ENCODE results near the gene METTL16. TPM values are rescaled to one million over a fixed set of nuclear protein-coding genes. Genes with fewer than 3 reads are reported as not detected.

The METTL16 gene
- polyA plus RNA-seq, 1 experiment = 10.4 TPM

- Histone ChIP-seq H3K4me3 (ENCODE audit: low read depth, low read length) (no peak overlapping the region), H3K27me3 (ENCODE audit: control insufficient read depth, insufficient read depth, low read length) (no peaks in the 10 kb centered on the region), H3K36me3 (ENCODE audit: control insufficient read depth, insufficient read depth, low read length) (peaks cover 14% of the 10 kb centered on the region)
- no peak for TF ChIP-seq CTCF (IDR thresholded peaks at IDR 0.05; ENCODE audit: insufficient read depth, low read depth, low read length)
- ChIA-PET POLR2A (no interaction called here), CTCF (interaction anchor here (6.6 to 15.4 kb wide), 2 partner anchors 19 to 28 kb away, joined by 77 to 356 read pairs; no protein-coding TSS in a partner anchor)
- DNase-seq (ENCODE audit: low read depth) = no peak
Observed at GRCh38 chr17:2386400-2387085, 125.1 kb downstream of the METTL16 start.

- H3K27me3 ChIP-seq (ENCODE audit: control insufficient read depth, insufficient read depth, low read length) = no peaks in the 10 kb centered on the region
- H3K36me3 ChIP-seq (ENCODE audit: control insufficient read depth, insufficient read depth, low read length) = peaks cover 14% of the 10 kb centered on the region
- no peak for DNase-seq (ENCODE audit: low read depth)
- ChIA-PET CTCF (interaction anchor here (6.6 to 15.4 kb wide), 2 partner anchors 20 to 29 kb away, joined by 77 to 356 read pairs; no protein-coding TSS in a partner anchor), POLR2A (no interaction called here)
- no peak overlapping the region for H3K4me3 ChIP-seq (ENCODE audit: low read depth, low read length)
- no peak for TF ChIP-seq CTCF (IDR thresholded peaks at IDR 0.05; ENCODE audit: insufficient read depth, low read depth, low read length)
Observed at GRCh38 chr17:2385240-2386210, 126.2 kb downstream of the METTL16 start.

- Histone ChIP-seq H3K27me3 (ENCODE audit: control insufficient read depth, insufficient read depth, low read length) (no peaks in the 10 kb centered on the region), H3K36me3 (ENCODE audit: control insufficient read depth, insufficient read depth, low read length) (peaks cover 15% of the 10 kb centered on the region), H3K4me3 (ENCODE audit: low read depth, low read length) (no peak overlapping the region)
- POLR2A ChIA-PET = no interaction called here
- CTCF ChIA-PET = interaction anchor here (0.8 to 15.4 kb wide), 4 partner anchors 7 to 465 kb away, joined by 3 to 356 read pairs (median 64); no protein-coding TSS in a partner anchor
- no peak for DNase-seq (ENCODE audit: low read depth)
- TF ChIP-seq CTCF (IDR thresholded peaks at IDR 0.05; ENCODE audit: insufficient read depth, low read depth, low read length) = no peak
Observed at GRCh38 chr17:2384439-2385127, 127.1 kb downstream of the METTL16 start.

- Histone ChIP-seq H3K27me3 (ENCODE audit: control insufficient read depth, insufficient read depth, low read length) (no peaks in the 10 kb centered on the region), H3K36me3 (ENCODE audit: control insufficient read depth, insufficient read depth, low read length) (peaks cover 18% of the 10 kb centered on the region), H3K4me3 (ENCODE audit: low read depth, low read length) (no peak overlapping the region)
- ChIA-PET POLR2A (no interaction called here), CTCF (interaction anchor here (1.7 to 15.4 kb wide), 11 partner anchors 8 to 329 kb away, joined by 5 to 356 read pairs (median 11); partner anchors contain the start of genes HIC1 and TSR1)
- no peak for DNase-seq (ENCODE audit: low read depth)
- no peak for TF ChIP-seq CTCF (IDR thresholded peaks at IDR 0.05; ENCODE audit: insufficient read depth, low read depth, low read length)
Observed at GRCh38 chr17:2383628-2384167, 128.0 kb downstream of the METTL16 start.

Data from BJ (cell line).